Measurements from ENCODE around the gene SRSF3.
"Not testable (repeated sequence)": the region's sequence is repeated elsewhere in the genome, so short reads cannot be mapped to it uniquely, and the experiment has no call there.

SRSF3 gene

GRCh38 chr6:36605143-36605542 lies 11.0 kb downstream of the SRSF3 start:
- DNase-seq (ENCODE audit: low read depth in 2 of 2) = no peak

DNA sequence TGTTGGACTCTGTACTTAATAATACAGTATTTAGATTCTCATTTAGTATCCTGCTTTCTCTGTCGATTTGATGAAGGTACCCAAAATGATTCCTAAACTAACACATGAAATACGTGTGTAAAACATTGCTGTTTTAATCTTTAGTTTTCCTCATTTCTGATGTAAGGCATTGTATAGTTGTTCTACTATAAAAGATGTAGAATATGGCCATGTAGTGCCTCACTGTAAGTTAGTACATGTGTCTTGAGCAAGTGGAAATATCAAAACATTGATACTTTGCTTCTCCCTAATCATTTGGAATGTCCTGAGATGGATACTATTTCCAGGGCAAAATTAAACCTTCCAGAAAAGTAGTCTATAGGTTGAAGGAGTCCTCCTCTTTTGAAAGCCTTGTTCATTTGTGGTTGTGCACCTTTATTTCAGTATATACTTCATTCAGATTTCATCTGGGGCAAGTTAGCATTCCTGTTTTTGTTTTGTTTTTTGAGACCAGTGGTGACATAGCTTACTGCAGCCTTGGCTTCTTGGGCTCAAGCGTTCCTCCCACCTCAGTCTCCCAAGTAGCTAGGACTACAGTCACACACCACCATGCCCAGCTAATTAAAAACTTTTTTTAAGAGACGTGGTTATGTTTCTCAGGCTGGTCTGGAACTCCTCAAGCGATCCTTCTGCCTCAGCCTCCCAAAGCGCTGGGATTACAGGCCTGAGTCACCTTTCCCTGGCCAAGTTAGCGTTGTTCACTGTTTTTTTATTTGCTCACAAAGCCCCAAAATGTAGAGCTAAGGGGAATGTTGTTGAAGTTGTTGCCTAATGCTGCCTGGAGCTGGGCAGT lies 11.6 kb downstream of the SRSF3 start:
- no peak for DNase-seq (ENCODE audit: low read depth in 2 of 2)

- not testable (repeated sequence) for DNase-seq (ENCODE audit: low read depth in 2 of 2)
Measured at GRCh38 chr6:36607305-36607682, 13.1 kb downstream of the SRSF3 start.

GRCh38 chr6:36607683-36608386 lies 13.7 kb downstream of the SRSF3 start:
- DNase-seq (ENCODE audit: low read depth in 2 of 2) = no peak

DNA sequence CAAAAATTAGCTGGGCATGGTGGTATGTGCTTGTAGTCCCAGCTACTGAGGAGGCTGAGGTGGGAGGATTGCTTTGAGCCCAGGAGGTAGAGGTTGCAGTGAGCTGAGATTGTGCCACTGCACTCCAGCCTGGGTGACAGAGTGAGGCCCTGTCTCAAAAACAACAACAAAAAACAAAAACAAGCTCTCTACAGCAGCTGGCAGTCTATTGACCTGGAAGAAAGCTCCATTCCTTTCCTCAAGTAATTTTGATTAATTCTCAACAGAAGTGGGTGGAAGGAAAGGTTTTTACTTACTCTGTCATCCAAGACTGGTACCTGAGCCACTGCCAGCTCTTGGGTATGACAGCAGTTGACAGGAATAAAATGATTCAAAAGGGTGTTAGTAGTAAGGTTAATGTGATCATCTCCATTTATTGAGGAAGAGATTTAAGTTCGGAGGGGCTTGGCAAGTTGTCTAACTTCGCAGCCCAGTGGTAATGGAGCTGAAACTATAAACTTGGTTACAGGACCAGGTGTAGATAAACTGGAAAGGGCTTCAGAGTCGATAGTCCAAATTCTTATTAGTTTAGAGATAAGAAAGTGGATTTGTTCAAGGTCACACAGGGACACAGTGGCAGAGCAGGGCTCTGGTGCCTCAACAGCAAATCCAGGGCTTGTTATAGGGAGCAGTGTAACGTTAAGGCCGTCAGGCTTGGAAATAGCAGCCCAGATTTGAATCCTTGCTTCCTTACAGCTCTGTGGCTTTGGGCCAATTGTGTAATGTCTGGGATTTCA lies 14.8 kb downstream of the SRSF3 start:
- no peak for DNase-seq (ENCODE audit: low read depth in 2 of 2)

GRCh38 chr6:36609582-36609981 lies 15.4 kb downstream of the SRSF3 start:
- no peak for DNase-seq (ENCODE audit: low read depth in 2 of 2)

DNA sequence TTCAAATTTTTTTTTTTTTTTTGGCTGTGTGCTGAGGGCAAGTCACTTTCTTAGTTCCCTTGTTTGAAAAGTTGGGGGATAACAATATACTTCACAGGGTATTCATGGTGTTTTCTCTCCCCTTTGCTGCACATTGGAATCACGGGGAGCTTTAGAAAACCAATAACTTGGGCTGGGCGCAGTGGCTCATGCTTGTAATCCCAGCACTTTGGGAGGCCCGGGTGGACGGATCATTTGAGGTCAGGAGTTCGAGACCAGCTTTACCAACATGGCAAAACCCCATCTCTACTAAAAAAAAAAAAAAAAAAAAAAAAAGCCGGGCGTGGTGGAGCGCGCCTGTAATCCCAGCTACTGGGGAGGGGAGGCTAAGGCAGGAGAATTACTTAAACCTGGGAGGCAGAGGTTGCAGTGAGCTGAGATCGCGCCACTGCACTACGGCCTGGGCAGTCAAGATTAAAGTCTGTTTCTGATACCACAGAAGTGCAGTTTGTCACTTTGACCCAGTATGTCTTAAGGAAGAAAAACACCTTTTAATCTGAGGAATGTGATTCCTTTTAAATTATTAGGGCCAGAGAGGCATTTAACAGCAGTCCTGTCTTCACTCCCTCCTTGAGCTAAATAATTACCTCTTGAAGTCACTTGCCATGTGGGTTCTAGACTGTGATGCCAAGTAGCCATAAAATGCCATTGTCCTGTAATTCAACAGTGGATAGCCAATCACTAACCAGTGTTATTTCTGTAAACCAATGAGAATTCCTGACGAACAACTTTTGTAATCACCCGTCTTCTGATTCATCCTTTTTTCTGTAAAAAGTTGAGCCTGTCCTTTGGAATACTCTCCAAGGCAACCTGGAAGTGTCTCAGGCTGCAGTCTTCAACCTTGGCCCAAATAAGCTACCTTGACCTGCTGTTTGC lies 16.1 kb downstream of the SRSF3 start:
- no peak for DNase-seq (ENCODE audit: low read depth in 2 of 2)

DNA sequence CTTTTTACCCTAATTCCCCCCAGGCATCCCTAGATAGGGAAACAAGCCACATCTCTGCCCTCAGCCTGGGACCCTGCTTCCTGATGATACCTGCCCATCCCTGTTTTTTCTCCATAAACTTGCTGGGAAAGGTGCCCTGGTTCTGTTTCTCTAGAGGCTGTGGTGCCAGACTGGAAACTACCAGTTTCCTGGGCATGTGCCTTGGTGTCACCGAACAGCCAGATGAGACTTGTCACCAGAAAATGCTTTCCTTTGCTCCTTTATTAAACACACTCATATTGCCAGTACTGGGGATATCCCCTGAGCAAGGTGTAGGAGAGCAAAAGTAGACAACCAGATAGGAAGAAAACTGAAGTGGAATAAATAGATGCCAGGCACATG lies 16.8 kb downstream of the SRSF3 start:
- DNase-seq (ENCODE audit: low read depth in 2 of 2) = no peak

DNA sequence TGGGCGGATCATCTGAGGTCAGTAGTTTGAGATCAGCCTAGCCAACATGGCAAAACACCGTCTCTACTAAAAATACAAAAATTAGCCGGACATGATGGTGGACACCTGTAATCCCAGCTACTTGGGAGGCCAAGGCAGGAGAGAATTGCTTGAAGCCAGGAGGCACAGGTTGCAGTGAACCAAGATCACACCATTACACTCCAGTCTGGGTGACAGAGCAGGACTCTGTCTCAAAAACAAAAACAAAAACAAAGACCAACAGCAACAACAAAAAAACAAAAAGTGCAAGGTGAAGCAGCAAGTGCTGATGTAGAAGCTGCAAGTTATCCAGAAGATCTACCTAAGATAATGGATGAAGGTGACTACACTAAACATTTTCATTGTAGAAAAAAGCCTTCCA lies 17.5 kb downstream of the SRSF3 start:
- DNase-seq (ENCODE audit: low read depth in 2 of 2) = not testable (repeated sequence)

DNA sequence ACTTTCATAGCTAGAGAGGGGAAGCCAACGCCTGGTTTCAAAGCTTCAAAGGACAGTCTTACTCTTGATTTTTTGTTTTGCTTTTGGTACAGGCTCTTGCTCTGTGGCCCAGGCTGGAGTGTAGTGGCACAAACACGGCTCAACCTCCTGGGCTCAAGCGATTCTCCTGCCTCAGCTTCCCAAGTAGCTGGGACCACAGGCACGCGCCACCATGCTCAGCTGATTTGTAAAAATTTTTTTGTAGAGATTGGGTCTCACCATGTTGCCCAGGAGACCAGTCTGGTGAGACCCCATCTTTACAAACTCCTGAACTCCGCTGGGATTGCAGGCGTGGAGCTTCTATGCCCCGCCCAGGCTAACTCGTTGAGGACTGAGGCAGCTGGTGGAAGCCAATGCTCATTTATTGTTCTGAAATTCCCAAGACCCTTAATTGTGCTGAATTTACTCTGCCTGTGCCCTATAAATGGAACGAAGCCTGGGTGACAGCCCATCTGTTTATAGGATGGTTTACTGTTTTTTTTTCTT lies 18.0 kb downstream of the SRSF3 start:
- DNase-seq (ENCODE audit: low read depth in 2 of 2) = no peak

GRCh38 chr6:36613200-36613995 lies 19.2 kb downstream of the SRSF3 start:
- DNase-seq (ENCODE audit: low read depth in 2 of 2) = no peak

GRCh38 chr6:36615018-36615761 lies 21.0 kb downstream of the SRSF3 start:
- no peak for DNase-seq (ENCODE audit: low read depth in 2 of 2)

GRCh38 chr6:36616893-36617521 lies 22.8 kb downstream of the SRSF3 start:
- DNase-seq (ENCODE audit: low read depth in 2 of 2) = no peak

- no peak for DNase-seq (ENCODE audit: low read depth in 2 of 2)
Measured at GRCh38 chr6:36618366-36619355, 24.5 kb downstream of the SRSF3 start.

- DNase-seq (ENCODE audit: low read depth in 2 of 2) = no peak
Measured at GRCh38 chr6:36621371-36621855, 27.3 kb downstream of the SRSF3 start.

- DNase-seq (ENCODE audit: low read depth in 2 of 2) = no peak
Measured at GRCh38 chr6:36622901-36623546, 28.9 kb downstream of the SRSF3 start.
